GM06990 (cell line): Measurements from ENCODE around the gene TMCC1.

Source experiments
- DNase-seq: peaks from one replicate; pipeline ENCODE4 v3.0.0-alpha.2; 2011; ENCODE audit not compliant: insufficient read length; ENCODE audit errors: extremely low read depth
- H3K27me3 ChIP-seq: replicated peaks from 2 replicates; pipeline ENCODE4 v1.6.0; 2011; ENCODE audit warnings: low read length; ENCODE audit not compliant: control insufficient read depth, insufficient read depth
- H3K36me3 ChIP-seq: 2 replicates; pipeline ENCODE4 v1.5.1; 2011; ENCODE audit warnings: low read length; ENCODE audit not compliant: control insufficient read depth, insufficient read depth
- H3K4me3 ChIP-seq: replicated peaks from 2 replicates; pipeline ENCODE4 v1.5.1; 2011; ENCODE audit warnings: low read depth, mild to moderate bottlenecking, control low read depth, low read length
- CTCF ChIP-seq: IDR thresholded peaks from 2 replicates; pipeline ENCODE4 v1.5.1; 2011; ENCODE audit warnings: low read length, control low read depth, mild to moderate bottlenecking, inconsistent platforms; ENCODE audit not compliant: insufficient read depth, poor library complexity, severe bottlenecking

The TMCC1 gene

GRCh38 chr3:129715854-129716253 lies 177.7 kb downstream of the TMCC1 start:
- no peak for DNase-seq
- Histone ChIP-seq H3K4me3 (no peak overlapping the region), H3K36me3 (no peaks in the 10 kb centered on the region), H3K27me3 (no peaks in the 10 kb centered on the region)
- no peak for TF ChIP-seq CTCF

GRCh38 chr3:129708328-129708861 lies 185.1 kb downstream of the TMCC1 start:
- no peak for DNase-seq
- no peak for TF ChIP-seq CTCF
- H3K36me3 ChIP-seq, result no peaks in the 10 kb centered on the region
- H3K27me3 ChIP-seq, result no peaks in the 10 kb centered on the region
- H3K4me3 ChIP-seq, result no peak overlapping the region

GRCh38 chr3:129705274-129705673 lies 188.2 kb downstream of the TMCC1 start:
- TF ChIP-seq CTCF, result no peak
- no peak for DNase-seq
- Histone ChIP-seq H3K36me3 (no peaks in the 10 kb centered on the region), H3K4me3 (no peak overlapping the region), H3K27me3 (no peaks in the 10 kb centered on the region)

- Histone ChIP-seq H3K36me3 (no peaks in the 10 kb centered on the region), H3K27me3 (no peaks in the 10 kb centered on the region), H3K4me3 (no peak overlapping the region)
- no peak for DNase-seq
- TF ChIP-seq CTCF, result no peak
Observed at GRCh38 chr3:129703913-129704312, 189.6 kb downstream of the TMCC1 start.

GRCh38 chr3:129702934-129703712 lies 190.4 kb downstream of the TMCC1 start:
- Histone ChIP-seq H3K27me3 (no peaks in the 10 kb centered on the region), H3K36me3 (no peaks in the 10 kb centered on the region), H3K4me3 (no peak overlapping the region)
- no peak for DNase-seq
- TF ChIP-seq CTCF, result no peak
